Keratinocyte (primary cell): ENCODE data around the gene FARP1. TPM values are rescaled to one million over a fixed set of nuclear protein-coding genes. Genes with fewer than 3 reads are reported as not detected.

ENCODE experiments used
- DNase-seq: peaks from one replicate; pipeline ENCODE4 v3.0.0-alpha.2; 2011; ENCODE audit warnings: low read depth, missing footprints, low spot score
- FAIRE-seq: peaks from 2 replicates; lab custom pipeline; 2011; peaks lifted over from hg19 to GRCh38; lab: Jason Lieb, UNC
- H2AFZ ChIP-seq: 2 replicates; pipeline ENCODE4 v1.6.0; 2012; ENCODE audit warnings: low read length, control low read depth, inconsistent platforms; ENCODE audit not compliant: control insufficient read depth
- H3K27ac ChIP-seq: 2 replicates; pipeline ENCODE4 v1.5.1; 2011; ENCODE audit warnings: low read length; ENCODE audit not compliant: control insufficient read depth, insufficient read depth
- H3K27me3 ChIP-seq: 3 replicates; pipeline ENCODE4 v1.6.0; 2011; ENCODE audit warnings: low read length; ENCODE audit not compliant: control insufficient read depth, insufficient read depth; ENCODE audit errors: extremely low read depth
- H3K36me3 ChIP-seq, 2 experiments: 2 replicates in 1 of 2; 3 replicates in 1 of 2; pipeline ENCODE4 v1.5.1; 2011; ENCODE audit warnings: low read length in 2 of 2, mild to moderate bottlenecking in 1 of 2; ENCODE audit not compliant: control insufficient read depth in 2 of 2, insufficient read depth in 2 of 2; ENCODE audit errors: extremely low read depth in 1 of 2
- H3K4me1 ChIP-seq: 3 replicates; pipeline ENCODE4 v1.5.1; 2011; ENCODE audit warnings: low read length; ENCODE audit not compliant: control insufficient read depth, insufficient read depth; ENCODE audit errors: extremely low read depth
- H3K4me2 ChIP-seq: 3 replicates; pipeline ENCODE4 v1.6.0; 2011; ENCODE audit warnings: low read depth, low read length; ENCODE audit not compliant: control insufficient read depth, insufficient read depth; ENCODE audit errors: extremely low read depth
- H3K4me3 ChIP-seq, 3 experiments: fragments of 200-600 bp in 1 of 3; sonication (generic) in 1 of 3; 2 replicates in 2 of 3; 3 replicates in 1 of 3; pipeline ENCODE4 v1.5.1; 2011 to 2016; ENCODE audit warnings: low read length in 3 of 3, mild to moderate bottlenecking in 3 of 3, control low read depth in 2 of 3, inconsistent platforms in 1 of 3, low read depth in 1 of 3, mixed read lengths in 1 of 3, mixed run types in 1 of 3, moderate library complexity in 1 of 3; ENCODE audit not compliant: control insufficient read depth in 2 of 3, insufficient read depth in 2 of 3; ENCODE audit errors: extremely low read depth in 1 of 3
- H3K79me2 ChIP-seq: 2 replicates; pipeline ENCODE4 v1.6.0; 2012; ENCODE audit warnings: low read length; ENCODE audit not compliant: control insufficient read depth, insufficient read depth
- H3K9ac ChIP-seq: 3 replicates; pipeline ENCODE4 v1.6.0; 2011; ENCODE audit warnings: low read length; ENCODE audit not compliant: control insufficient read depth, insufficient read depth; ENCODE audit errors: extremely low read depth
- H3K9me1 ChIP-seq: 3 replicates; pipeline ENCODE4 v1.6.0; 2011; ENCODE audit warnings: low read length; ENCODE audit not compliant: control insufficient read depth, insufficient read depth; ENCODE audit errors: extremely low read depth
- H3K9me3 ChIP-seq: 2 replicates; pipeline ENCODE4 v1.5.1; 2012; ENCODE audit warnings: low read depth, low read length; ENCODE audit not compliant: control insufficient read depth
- H4K20me1 ChIP-seq: 3 replicates; pipeline ENCODE4 v1.6.0; 2011; ENCODE audit warnings: low read length; ENCODE audit not compliant: control insufficient read depth, insufficient read depth; ENCODE audit errors: extremely low read depth
- EZH2 ChIP-seq: IDR thresholded peaks from one replicate; pipeline ENCODE4 v1.6.1; 2012; ENCODE audit warnings: inconsistent platforms, mild to moderate bottlenecking, low read length, moderate library complexity
- dilution Hi-C: fragments of 300-500 bp; cut with MboI; formaldehyde crosslinking; loops from one replicate; pipeline ENCODE4 v1.7.0; 2020; ENCODE audit warnings: low sequenced_read_pairs; ENCODE audit not compliant: extremely low pct_ligation_motif_present
- polyA plus RNA-seq, 5 experiments: library from polyadenylated mRNA; depleted of rRNA in 3 of 5; stranded (reverse) in 3 of 5; stranded (forward) in 1 of 5; unstranded in 1 of 5; fragments of >200 nt; gene quantifications; 1 replicate in 1 of 5; 2 replicates in 3 of 5; 3 replicates in 1 of 5; pipeline versions ENCODE4 v1.2.1 to v1.2.3, GENCODE V29; 2011 to 2012; ENCODE audit warnings: missing spikeins in 2 of 5, low read depth in 1 of 5, low replicate concordance in 1 of 5
- TF ChIP-seq, protein P1 (sequence below), 3 experiments: IDR thresholded peaks in 1 of 3; conservative IDR thresholded peaks in 1 of 3; optimal IDR thresholded peaks in 1 of 3; 2 replicates in 2 of 3; 3 replicates in 1 of 3; pipeline versions ENCODE3 to v1.5.1; 2011; ENCODE audit warnings: low read length in 3 of 3, mild to moderate bottlenecking in 3 of 3, moderate library complexity in 2 of 3, control low read depth in 1 of 3, inconsistent platforms in 1 of 3; ENCODE audit not compliant: insufficient read depth in 2 of 3; ENCODE audit errors: extremely low read depth in 1 of 3

The FARP1 gene
- polyA plus RNA-seq, 1 donor (not counting 4 experiments of a cell fraction or from before 2014, with no cell fraction given): 10.3 TPM

GRCh38 chr13:98370261-98370660 lies 227.4 kb downstream of the FARP1 start:
- Histone ChIP-seq H3K9me3 (no peaks in the 10 kb centered on the region), H3K4me3 (no peak overlapping the region), H3K27ac (no peak overlapping the region), H3K9me1 (no peaks in the 10 kb centered on the region), H3K36me3 (no peaks in the 10 kb centered on the region), H3K79me2 (no peaks in the 10 kb centered on the region), H2AFZ (no peak overlapping the region), H3K4me2 (no peak overlapping the region), H3K27me3 (no peaks in the 10 kb centered on the region), H3K4me1 (no peaks in the 10 kb centered on the region), H3K9ac (no peak overlapping the region), H4K20me1 (no peaks in the 10 kb centered on the region)
- FAIRE-seq: no peak
- DNase-seq: no peak
- dilution Hi-C loops: no loop called here
- TF ChIP-seq, protein P1, sequence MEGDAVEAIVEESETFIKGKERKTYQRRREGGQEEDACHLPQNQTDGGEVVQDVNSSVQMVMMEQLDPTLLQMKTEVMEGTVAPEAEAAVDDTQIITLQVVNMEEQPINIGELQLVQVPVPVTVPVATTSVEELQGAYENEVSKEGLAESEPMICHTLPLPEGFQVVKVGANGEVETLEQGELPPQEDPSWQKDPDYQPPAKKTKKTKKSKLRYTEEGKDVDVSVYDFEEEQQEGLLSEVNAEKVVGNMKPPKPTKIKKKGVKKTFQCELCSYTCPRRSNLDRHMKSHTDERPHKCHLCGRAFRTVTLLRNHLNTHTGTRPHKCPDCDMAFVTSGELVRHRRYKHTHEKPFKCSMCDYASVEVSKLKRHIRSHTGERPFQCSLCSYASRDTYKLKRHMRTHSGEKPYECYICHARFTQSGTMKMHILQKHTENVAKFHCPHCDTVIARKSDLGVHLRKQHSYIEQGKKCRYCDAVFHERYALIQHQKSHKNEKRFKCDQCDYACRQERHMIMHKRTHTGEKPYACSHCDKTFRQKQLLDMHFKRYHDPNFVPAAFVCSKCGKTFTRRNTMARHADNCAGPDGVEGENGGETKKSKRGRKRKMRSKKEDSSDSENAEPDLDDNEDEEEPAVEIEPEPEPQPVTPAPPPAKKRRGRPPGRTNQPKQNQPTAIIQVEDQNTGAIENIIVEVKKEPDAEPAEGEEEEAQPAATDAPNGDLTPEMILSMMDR (optimal IDR thresholded peaks at IDR 0.05 in 1 of 3, IDR thresholded peaks at IDR 0.05 in 1 of 3, conservative IDR thresholded peaks at IDR 0.05 in 1 of 3; ENCODE audit: extremely low read depth in 1 of 3, insufficient read depth in 2 of 3, low read length in 3 of 3): no peak

- Histone ChIP-seq H3K4me2 (no peak overlapping the region), H3K4me3 (no peak overlapping the region), H3K9me3 (no peaks in the 10 kb centered on the region), H3K9ac (no peak overlapping the region), H3K27ac (no peak overlapping the region), H3K36me3 (no peaks in the 10 kb centered on the region), H3K27me3 (no peaks in the 10 kb centered on the region), H2AFZ (no peak overlapping the region), H4K20me1 (no peaks in the 10 kb centered on the region), H3K79me2 (no peaks in the 10 kb centered on the region), H3K4me1 (no peaks in the 10 kb centered on the region), H3K9me1 (no peaks in the 10 kb centered on the region)
- dilution Hi-C loops: no loop called here
- DNase-seq (no peak), FAIRE-seq (no peak)
- TF ChIP-seq, protein P1 (optimal IDR thresholded peaks at IDR 0.05 in 1 of 3, IDR thresholded peaks at IDR 0.05 in 1 of 3, conservative IDR thresholded peaks at IDR 0.05 in 1 of 3; ENCODE audit: extremely low read depth in 1 of 3, insufficient read depth in 2 of 3, low read length in 3 of 3): no peak
- TF ChIP-seq EZH2: no peak
These were observed 228.1 kb downstream of the FARP1 start for GRCh38 chr13:98370806-98371515.
